Rectal smooth muscle tissue (tissue), 1 donor: ENCODE measurements around the gene TREML2.

Experiments used
- H3K27ac ChIP-seq: one replicate; pipeline ENCODE4 v1.7.0; 2013; ENCODE audit warnings: low read depth, low read length, inconsistent platforms
- H3K27me3 ChIP-seq: one replicate; pipeline ENCODE4 v1.7.0; 2013; ENCODE audit warnings: low read length; ENCODE audit not compliant: control insufficient read depth, insufficient read depth
- H3K36me3 ChIP-seq: one replicate; pipeline ENCODE4 v1.7.0; 2013; ENCODE audit warnings: low read length; ENCODE audit not compliant: control insufficient read depth, insufficient read depth
- H3K4me1 ChIP-seq: one replicate; pipeline ENCODE4 v1.7.0; 2013; ENCODE audit warnings: low read length; ENCODE audit not compliant: control insufficient read depth, insufficient read depth
- H3K4me3 ChIP-seq: one replicate; pipeline ENCODE4 v1.7.0; 2013; ENCODE audit warnings: low read length
- H3K9ac ChIP-seq: one replicate; pipeline ENCODE4 v1.7.0; 2013; ENCODE audit warnings: low read length

TREML2 gene

DNA sequence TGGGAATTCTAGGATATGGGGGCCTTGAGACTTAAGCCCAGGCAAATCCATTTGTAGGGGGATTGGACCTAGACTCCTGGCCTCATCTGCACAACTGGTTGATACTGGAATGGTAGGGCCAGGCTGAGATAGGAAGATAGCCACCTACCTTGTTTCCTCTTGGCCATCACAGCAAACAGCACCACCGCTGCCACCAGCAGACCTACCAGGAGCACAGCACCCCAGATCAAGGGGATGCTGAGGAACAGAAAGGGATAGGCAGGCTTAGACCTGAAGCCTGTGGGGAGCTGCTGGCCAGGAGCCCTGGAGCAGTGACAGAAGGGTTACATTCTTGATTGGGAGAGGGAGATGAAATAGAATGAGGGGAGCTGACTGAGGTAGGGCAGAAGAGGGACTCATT lies 50.3 kb downstream of the TREML2 start:
- Histone ChIP-seq H3K9ac (no peak overlapping the region), H3K36me3 (no peaks in the 10 kb centered on the region), H3K4me1 (no peaks in the 10 kb centered on the region), H3K4me3 (no peak overlapping the region), H3K27ac (no peak overlapping the region), H3K27me3 (no peaks in the 10 kb centered on the region)

GRCh38 chr6:41147917-41148316 lies 53.0 kb downstream of the TREML2 start:
- no peaks in the 10 kb centered on the region for H3K27me3 ChIP-seq
- no peaks in the 10 kb centered on the region for H3K36me3 ChIP-seq
- no peak overlapping the region for H3K4me3 ChIP-seq
- H3K4me1 ChIP-seq: no peaks in the 10 kb centered on the region
- no peak overlapping the region for H3K27ac ChIP-seq
- no peak overlapping the region for H3K9ac ChIP-seq
